ENCODE data around the gene TFR2. TPM values are rescaled to one million over a fixed set of nuclear protein-coding genes. Genes with fewer than 3 reads are reported as not detected.

TFR2 gene
- total RNA-seq, 1 donor = 1.2 TPM

GRCh38 chr7:100584054-100584682 is 57.2 kb downstream of the TFR2 start:
- DNase-seq (ENCODE audit: low read depth) = no peak
- peak overlapping the region; percentile 99 for H3K4me3 ChIP-seq (ENCODE audit: low read depth, low read length)
- TF ChIP-seq, protein P1, sequence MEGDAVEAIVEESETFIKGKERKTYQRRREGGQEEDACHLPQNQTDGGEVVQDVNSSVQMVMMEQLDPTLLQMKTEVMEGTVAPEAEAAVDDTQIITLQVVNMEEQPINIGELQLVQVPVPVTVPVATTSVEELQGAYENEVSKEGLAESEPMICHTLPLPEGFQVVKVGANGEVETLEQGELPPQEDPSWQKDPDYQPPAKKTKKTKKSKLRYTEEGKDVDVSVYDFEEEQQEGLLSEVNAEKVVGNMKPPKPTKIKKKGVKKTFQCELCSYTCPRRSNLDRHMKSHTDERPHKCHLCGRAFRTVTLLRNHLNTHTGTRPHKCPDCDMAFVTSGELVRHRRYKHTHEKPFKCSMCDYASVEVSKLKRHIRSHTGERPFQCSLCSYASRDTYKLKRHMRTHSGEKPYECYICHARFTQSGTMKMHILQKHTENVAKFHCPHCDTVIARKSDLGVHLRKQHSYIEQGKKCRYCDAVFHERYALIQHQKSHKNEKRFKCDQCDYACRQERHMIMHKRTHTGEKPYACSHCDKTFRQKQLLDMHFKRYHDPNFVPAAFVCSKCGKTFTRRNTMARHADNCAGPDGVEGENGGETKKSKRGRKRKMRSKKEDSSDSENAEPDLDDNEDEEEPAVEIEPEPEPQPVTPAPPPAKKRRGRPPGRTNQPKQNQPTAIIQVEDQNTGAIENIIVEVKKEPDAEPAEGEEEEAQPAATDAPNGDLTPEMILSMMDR (IDR thresholded peaks at IDR 0.05; ENCODE audit: insufficient read depth, low read length) = no peak

DNA sequence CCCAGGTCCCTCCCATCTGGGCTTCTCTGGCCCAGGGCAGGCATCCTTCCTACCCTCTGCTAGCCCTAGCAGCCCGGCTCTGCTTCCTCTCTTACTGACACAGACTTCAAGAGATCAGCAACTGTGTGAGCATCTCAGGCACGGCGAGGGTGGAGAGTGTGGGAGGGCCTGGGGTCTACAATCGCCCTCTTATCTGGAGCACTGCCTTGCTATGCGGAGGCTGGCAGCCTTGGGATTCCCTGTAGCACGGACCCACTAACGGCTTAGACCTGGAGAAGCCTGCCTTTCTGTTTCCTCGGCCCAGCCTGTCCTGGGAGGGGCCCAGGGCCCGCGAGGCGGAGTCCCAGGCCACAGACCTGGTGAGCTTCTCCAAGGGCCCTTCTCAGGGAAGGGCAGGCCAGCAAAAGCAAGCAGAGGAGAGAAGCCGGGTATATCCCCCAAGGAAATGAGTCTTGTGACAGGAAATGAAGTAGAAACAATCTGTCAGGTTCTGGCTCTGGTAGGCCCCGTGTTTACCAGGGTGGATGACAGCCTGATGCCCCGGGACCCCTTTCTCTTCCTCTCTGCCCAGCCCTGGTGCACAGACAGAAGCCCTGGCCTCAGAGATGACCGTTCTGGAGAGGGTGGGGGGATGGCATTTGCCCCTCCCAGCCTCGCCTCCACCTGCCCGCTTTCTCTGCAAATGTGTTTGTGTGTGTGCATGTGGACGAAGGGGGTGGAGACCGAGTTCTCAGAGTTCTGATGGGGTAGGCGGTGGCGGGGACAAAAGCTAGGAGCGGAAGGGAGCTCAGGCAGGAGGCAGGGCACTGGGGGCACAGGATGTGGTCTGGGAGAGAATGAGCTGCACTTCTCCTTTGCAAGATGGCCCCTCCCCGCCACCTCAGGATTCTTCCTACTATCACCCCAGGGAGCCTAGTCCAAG is 58.0 kb downstream of the TFR2 start:
- DNase-seq (ENCODE audit: low read depth) = peak; percentile 59
- peak overlapping the region; percentile 99 for H3K4me3 ChIP-seq (ENCODE audit: low read depth, low read length)
- TF ChIP-seq, protein P1 (IDR thresholded peaks at IDR 0.05; ENCODE audit: insufficient read depth, low read length) = no peak

DNA sequence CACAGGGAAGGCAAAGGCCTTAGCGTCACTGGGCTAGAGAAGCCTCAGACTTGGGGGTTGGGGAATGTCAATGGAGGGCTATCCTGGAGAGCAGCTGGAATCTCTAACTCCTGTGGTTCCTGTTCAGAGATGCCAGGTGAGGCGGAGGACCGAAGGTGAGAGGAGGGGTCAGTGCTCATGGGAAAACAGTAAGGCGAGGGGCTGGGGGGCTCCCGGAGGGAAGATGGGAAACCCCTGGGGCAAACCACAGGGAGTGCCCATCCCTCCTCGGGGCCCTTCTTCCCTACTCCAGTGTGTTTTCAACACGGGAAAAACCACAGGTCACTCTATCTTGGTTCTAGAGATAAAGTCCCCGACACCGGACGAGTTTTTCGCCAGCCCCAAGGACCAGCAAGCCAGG is 58.7 kb downstream of the TFR2 start:
- TF ChIP-seq, protein P1 (IDR thresholded peaks at IDR 0.05; ENCODE audit: insufficient read depth, low read length) = no peak
- no peak for DNase-seq (ENCODE audit: low read depth)
- peak overlapping the region; percentile 99 for H3K4me3 ChIP-seq (ENCODE audit: low read depth, low read length)

DNA sequence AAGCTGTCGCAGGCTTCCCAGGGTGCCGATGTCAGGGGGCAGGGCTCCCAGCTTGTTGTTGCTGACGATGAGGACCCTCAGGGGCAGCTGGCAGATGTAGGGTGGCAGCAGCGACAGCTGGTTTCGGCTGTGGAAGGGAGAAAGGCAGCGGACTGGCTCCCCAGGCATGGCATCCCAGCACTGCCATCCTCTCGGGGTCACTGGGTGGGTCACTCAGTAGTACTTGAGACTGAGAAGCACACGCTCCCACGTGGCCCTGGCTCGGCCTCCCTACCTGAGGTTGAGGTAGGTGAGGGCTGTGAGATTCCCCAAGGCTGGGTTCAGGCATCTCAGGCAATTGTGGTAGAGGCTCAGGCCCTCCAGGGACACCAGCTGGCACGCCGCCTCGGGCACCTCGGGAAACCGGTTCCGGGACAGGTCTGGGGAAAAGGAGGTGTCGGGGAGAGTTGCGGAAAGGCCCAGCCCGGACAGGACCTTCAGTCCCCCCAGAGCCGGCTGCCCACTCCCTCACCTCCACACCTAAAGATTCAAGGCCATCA is 59.2 kb downstream of the TFR2 start:
- no peak overlapping the region for H3K4me3 ChIP-seq (ENCODE audit: low read depth, low read length)
- no peak for DNase-seq (ENCODE audit: low read depth)
- TF ChIP-seq, protein P1 (IDR thresholded peaks at IDR 0.05; ENCODE audit: insufficient read depth, low read length) = no peak

- TF ChIP-seq, protein P1 (IDR thresholded peaks at IDR 0.05; ENCODE audit: insufficient read depth, low read length) = no peak
- H3K4me3 ChIP-seq (ENCODE audit: low read depth, low read length) = no peak overlapping the region
- DNase-seq (ENCODE audit: low read depth) = no peak
Observed at GRCh38 chr7:100580466-100581283, 60.7 kb downstream of the TFR2 start.
